Neural cell (in vitro differentiated cells): ENCODE data around the gene UNC13B.

Experiments
- CTCF ChIP-seq: fragments of 450-650 bp; IDR thresholded peaks from 2 replicates; pipeline ENCODE4 v1.5.1; 2014; ENCODE audit warnings: antibody characterized with exemption, mild to moderate bottlenecking, moderate library complexity; ENCODE audit not compliant: poor library complexity, severe bottlenecking
- EP300 ChIP-seq: fragments of 450-650 bp; conservative IDR thresholded peaks from 2 replicates; pipeline ENCODE4 v1.6.1; 2014; ENCODE audit warnings: antibody characterized with exemption, mild to moderate bottlenecking, moderate library complexity; ENCODE audit not compliant: poor library complexity, severe bottlenecking
- EZH2 ChIP-seq: fragments of 200-600, 300-800 bp; shearing (Covaris generic), sonication (generic); IDR thresholded peaks from 2 replicates; pipeline ENCODE4 v1.6.1; 2014; ENCODE audit warnings: antibody characterized with exemption, low read length, borderline replicate concordance, mild to moderate bottlenecking; ENCODE audit not compliant: insufficient read depth, poor library complexity, severe bottlenecking
- POLR2AphosphoS5 ChIP-seq: IDR thresholded peaks from 2 replicates; pipeline ENCODE4 v1.6.1; 2012
- REST ChIP-seq: IDR thresholded peaks from 2 replicates; pipeline ENCODE4 v1.6.1; 2012; ENCODE audit warnings: borderline replicate concordance

- TF ChIP-seq CTCF: no peak
- no peak for TF ChIP-seq EP300
- no peak for TF ChIP-seq EZH2
- no peak for TF ChIP-seq POLR2AphosphoS5
- no peak for TF ChIP-seq REST
Observed at GRCh38 chr9:35357826-35358225, 196.0 kb downstream of the UNC13B start.
